ENCODE measurements around the gene NRXN3.

NRXN3 gene

DNA sequence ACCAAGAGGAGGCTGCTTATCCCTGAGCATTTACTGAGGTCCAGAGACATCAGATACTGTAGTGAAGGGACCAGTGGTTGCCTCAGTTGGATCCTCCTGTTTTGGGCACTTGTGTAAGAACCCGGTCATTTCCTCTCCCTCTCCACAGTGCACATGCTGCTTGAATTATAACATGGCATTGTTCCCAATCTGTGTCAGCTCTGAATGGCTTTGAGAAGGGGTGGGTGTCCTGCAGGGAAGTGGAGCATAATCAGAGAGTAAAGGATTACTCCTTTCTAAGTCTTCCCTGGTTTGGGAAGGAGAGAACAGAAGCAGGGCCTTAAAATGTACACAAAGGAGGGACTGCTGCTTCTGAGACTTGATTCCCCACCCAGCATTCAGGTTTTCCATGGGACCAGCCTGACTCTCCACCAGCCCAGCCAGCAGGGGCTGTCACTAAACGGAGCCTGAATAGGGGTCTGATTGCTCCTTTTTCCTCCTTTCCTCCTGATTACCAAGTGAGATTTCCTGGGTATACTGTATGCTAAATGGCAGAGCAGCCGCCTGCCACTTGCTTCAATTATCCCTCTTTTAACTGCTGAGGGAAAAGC, 78.4 kb downstream of the NRXN3 start:
- DNase-seq, result no peak

DNA sequence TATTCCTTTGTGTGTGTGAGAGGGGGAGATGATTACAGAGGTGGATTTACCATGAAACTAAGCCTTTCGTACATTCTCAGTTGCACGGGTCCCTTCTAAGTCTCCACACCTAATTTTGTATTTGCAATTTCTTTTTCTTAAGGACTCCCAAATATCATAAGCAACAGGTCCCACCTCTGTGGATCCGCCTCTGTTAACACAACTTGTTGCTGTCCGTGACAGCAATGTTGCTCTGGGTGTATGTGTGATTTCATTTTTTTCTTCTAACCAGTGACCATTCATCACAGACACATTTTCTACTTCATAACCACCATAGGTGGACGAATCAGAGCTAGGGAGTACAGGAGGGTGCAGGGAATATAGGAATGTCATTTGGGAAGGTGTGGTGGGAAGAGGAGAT, 81.1 kb downstream of the NRXN3 start:
- no peak for DNase-seq

DNA sequence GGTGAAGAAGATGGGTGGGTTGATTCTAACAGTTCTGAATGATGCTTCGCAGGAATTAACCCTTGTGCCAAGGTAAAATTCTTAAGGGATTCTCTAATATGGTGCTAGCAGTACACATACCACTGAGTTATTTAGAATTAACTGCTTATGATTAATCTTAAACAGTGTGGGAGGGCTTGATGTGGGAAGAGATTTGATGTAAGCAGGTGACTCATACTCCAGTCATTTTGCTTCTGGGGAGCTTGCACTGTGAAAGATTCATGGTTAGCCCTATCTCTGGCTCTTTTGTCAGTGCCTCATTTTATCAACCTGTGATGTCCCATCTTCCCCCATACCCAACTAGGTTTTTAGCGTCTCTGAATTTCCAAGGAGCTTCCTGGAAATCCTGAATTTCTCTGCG, 83.8 kb downstream of the NRXN3 start:
- DNase-seq, result no peak

DNA sequence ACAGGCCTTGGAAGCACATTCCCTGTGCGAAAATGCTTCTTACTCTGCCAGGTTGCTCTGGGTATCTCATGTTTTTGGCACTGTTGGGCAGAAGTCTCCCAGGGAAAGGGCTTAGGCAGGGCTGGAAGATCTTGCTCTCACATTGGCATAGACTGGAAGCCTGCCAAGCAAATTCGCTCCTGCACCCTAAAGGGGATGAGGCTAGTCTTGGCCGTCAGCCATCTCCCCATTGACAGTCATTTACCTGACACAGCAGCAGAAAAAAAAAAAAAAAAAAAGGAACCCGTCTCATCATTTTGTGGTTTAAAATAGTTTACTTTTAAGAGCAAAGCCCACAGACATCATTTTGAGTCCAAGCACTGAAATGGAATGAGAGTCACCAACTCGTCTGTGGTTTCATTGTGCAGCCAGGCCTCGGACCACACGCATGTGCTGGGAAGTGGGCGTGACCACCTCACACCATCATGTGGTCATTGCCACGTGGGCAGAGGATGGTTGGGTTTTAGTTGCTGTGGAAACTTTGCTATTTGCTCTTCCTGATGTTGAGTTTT, 84.8 kb downstream of the NRXN3 start:
- peak; percentile 14 for DNase-seq

DNA sequence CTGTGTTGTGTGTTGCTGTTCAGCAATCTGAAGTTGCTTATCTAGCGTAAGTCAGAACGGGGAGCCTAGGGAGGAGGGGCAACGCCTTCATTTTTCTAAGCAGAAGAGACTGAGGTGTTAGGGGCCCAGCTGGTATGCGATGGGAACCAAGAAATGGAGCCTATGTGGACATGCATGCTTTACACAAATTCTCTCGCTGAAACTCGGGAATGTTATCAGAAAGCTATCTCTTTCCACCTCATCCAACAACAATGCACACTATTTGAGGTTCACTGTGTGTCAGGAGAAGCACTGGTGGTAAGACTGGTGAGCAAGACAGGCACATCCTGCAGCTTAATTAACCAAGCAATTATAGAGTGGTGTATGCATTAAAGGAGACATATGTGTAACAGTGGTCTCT, 89.7 kb downstream of the NRXN3 start:
- no peak for DNase-seq

DNA sequence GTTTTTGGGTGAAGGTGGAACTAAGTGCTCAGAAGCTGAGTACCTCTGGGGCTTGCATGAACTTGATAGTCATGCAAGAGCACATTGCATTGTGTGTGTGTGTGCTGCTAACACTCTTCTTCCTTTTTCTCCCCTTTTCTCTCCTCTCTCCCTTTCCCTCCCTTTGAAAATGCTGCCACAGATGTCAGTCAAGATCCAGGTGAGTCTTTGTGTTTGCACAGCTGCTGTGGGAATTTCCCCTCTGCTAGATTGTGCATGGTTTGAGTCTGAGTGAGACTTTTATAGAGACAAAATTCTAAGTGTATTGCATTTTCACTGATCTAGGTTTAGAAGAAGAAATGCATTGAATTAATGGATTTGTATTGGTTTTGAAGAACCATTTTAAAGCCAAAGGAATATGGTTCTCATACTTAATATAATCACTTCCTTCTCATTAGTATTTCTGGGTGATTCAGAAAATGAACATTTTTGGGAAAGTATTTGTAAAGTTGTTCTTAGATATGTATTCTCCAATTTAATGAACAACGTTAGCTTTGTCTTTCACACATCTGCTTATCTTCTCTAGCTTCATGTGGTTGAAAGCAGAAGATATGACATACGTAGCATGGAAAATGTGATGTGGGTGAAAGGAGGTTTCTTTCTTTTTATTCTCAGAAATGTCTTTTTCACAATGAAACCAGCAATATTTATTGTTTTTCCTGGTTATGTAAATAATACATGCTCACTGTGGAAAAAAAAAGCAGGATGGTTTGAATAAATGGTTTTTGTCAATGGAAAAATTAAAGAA, 108.5 kb downstream of the NRXN3 start:
- no peak for DNase-seq

DNA sequence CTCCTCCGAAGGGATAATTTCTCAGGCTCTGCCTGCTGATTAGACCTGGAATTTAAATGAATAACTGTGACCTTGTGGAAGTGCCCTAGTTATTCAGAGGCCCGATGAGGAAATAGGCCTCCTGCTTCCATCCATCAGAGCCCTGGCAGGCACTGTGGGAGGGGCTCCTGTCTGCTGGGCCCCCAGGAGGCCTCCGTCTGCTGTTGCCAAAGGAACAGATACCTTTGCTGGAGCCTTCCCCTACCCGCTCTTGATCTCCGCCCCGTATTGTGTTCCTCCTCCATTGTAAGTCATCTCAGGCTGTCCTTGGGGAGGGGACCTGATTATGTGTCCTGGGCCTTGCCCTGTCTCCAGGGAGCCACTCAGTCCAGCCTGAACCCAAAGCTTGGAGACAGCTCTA, 112.3 kb downstream of the NRXN3 start:
- DNase-seq, result no peak

DNA sequence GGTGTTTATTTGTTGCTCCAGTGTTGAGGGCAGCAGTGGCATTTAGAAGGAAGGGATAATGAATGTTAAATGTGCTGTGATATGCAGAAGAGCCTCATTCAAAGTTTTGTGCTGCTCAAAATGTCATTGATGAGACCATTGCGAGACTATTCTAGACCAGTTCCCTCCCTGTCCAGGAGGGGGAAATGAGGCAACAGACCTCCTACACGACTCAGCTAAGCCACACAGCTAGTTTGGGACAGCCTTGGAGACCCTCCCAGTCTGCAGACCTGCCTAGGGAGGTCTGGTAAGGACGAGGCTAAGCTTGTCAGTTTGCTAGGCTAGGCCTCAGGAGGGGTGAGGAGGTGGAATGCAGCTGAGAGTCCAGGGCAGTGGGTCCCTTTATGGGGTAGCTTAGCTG, 116.0 kb downstream of the NRXN3 start:
- no peak for DNase-seq

DNA sequence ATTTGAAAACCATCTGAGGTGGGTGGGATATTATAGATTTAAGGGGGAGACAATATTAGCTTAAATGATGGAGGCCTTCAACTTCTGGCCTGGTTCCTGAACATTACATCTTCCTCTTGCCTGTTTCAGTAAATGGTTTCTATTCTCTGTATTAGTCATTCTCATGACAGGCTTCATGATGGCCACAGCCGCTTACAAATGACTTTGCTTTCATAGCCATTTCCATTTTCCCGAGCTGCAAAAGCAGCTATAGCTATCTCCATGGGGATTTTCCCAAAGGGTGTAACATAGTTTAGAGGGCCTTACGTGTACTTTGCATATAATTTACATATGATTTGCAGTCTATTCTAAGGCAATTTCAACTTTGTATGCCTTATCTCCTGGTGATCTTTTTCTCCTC, 121.8 kb downstream of the NRXN3 start:
- no peak for DNase-seq

DNA sequence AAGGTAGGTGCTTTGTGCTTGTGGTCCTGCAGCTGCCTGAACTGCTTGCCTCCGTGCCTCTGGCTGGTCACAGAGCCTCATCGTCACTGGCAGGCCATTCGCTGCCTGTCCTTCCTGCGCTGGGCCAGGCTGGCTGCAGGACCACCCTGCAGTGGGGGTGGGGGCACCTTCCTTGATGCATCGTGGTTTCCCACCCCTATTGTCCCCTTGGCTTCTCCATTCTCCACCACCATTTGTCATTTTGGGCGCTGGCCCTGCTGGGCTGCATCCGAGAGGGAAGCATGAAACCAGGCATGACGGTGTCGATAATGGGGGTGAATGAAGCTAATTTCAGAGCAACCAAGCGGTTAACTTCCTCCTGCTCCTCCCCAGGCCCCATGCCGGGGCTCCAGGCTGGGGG, 127.7 kb downstream of the NRXN3 start:
- no peak for DNase-seq

DNA sequence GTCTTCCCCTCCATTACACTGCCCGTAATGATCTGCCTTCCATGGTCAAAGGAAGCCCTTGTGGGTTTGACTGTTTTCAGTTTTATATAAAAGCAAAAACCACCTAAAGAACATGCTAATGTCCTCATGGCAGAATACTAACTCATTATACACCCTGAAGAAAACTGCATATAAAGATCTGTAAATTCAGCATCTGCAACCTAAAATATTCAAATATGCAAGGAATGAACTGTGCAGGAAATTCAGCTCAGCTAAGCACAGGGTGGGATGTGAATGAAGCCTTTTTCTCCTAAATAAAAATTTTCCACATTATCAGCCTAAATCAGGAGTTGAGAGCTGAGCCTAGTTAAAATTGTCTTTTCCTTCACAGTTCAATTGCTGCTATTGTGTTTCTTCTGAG, 128.1 kb downstream of the NRXN3 start:
- no peak for DNase-seq

DNA sequence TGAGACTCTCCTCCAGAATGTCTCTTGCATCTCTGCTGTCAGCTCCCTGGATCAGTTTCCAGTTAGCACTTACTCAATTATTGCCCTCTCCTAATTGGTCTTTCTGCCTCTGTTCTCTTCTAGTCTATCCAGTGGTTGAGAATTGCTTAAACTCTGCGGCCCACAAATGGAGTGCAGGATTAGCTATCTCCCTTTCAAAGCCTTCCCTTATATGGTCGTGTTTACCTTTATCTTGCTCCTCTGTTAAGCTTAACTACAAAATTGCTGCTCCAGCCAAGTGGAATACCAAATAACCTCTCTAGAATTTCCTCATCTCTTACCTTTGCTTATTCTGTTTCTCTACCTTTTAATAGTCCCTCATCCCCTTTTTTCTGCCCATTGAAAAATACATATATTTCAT, 132.7 kb downstream of the NRXN3 start:
- DNase-seq, result no peak

DNA sequence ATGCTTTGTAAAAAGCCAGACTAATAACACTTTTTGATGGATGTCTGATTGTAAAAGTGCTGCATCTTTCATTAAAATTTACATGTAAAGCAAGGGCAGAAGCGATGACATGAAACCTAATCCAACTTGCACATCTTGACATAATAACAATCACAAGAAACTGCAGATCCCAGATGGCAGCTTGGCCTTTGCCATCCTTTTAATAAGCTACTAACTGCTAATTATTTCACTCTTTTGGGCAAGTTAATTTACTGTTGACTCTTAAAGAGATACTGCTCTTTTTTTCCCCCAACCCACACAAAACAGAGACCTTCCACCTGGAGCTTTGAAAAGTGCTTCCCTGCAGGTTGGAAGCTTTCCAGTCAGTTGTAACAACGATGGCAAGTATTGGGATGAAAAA, 137.5 kb downstream of the NRXN3 start:
- DNase-seq, result peak; percentile 82

DNA sequence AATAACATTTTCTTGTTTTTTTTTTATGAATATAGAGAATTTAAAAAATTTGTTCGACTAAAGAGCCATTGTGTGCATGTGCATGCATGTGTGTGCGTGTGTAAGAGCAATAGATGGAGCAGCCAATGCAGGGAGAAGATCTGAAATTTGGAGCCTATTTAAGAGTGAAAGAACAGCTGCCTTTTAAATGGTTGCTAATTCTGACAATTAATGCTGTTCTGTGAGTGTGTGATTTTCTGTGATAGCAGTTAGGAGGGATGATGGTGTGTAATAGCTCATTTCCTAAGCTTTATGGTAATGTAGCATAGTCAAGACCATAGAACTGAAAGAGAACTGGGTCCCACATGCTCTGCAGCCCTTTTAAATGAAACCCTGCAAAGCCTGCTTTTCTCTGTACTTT, 137.9 kb downstream of the NRXN3 start:
- DNase-seq, result peak; percentile 78

DNA sequence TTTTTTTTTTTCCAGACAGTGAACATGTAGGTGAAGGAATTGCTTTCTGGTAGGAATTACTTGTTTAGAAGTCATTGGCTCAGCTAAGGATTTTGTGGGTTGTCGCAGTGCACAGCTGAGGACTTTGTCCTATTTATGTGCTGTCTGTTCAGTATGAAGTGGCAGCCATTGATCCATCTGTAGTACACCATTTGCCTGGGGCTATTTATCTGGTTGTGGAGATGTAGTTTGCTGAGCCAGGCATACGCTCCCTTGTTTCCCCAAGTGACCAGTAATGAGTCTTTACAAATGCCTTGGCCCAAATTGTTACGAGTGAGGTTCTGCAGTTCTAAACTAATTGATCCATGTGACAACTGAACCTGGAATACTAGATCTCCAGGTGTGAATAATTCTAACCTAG, 140.1 kb downstream of the NRXN3 start:
- peak; percentile 25 for DNase-seq

DNA sequence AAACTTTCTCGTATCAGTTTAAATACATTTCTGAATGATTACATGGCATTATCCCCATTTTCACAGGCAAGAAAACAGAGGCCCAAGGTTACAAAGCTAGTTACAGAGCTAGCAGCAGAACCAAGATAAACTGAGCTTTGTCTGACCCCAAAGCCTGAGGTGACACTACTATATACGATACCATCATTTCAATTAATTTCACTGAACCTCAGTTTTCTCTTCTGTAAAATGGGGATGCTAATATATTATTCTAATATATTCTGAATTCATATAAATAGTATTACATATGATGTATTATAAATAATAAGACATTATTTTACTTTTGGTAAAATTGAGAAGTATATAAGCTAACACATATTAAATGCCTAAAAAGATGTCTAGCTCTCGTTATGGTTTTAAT, 143.3 kb downstream of the NRXN3 start:
- no peak for DNase-seq

DNA sequence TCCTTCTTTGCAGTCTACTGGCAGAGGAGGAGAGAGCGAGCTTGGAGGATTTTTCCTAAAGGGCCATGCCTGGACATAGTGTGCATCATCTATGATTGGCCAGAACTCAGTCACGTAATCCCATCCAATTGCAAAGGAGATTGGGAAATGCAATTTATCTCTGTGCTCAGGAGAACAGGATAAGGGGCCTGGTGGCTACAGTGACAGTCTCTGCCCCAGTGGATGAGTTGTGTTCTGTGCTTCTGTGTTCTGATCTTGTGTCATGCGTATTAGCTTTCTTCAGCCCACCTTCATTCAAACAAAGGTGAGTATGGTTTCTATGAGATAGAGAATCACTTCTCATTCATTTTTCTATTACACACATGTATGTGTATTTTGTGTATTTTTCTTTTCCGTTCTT, 144.3 kb downstream of the NRXN3 start:
- DNase-seq, result no peak

DNA sequence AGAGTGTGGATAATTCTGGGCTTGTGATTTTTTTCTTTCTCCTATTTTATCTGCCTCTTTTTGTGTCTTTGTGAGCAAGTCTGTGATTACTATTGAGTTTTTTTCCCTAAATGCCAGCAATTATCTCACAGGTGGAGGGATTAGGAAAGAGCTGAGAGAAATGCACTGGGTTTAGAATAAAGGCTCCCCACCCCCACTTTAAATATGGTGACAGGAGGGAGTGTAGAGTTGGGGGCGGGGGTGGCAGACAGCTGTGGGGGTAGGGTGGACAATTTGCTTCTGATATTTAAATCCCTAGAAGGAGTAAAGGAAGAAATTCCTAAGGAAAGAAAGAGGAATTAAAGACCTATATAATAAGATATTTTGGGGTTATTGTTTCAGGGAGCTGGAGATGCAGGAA, 145.9 kb downstream of the NRXN3 start:
- DNase-seq, result no peak

DNA sequence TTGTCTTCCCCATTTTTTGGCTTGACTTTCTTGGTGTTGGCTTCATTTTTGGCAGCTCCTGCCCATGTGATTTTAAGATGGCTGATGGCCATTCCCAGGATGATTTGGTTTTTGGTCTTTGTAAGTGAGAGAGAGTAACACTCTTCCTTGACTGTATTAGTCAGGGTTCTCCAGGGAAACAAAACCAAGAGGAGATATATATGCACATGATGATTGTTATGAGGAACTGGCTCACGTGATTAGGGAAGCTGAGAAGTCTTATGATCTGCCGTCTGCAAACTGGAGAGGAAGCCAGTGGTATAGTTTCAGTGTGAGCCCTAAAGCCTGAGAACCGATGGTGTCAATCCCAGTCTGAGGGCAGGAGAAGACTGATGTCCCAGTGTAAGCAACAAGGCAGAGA, 146.6 kb downstream of the NRXN3 start:
- DNase-seq, result no peak

DNA sequence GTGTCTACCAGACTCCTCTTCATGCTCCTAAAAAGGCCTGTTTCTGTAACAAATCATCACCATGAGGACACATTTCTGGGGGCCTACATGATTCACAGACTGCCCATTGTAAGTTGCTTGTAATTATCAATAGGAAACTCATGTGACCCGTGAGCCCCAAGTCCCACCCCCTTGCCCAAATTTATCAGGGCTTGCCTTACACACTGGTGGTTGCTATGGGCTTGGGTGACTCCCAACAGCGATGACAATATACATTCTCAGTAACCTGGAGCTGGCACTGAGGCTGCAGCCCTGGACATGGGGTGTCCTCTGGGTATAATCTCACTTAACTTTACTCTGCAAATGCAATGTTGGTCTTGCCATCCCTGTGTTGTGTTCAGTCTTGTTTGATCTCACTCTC, 149.2 kb downstream of the NRXN3 start:
- DNase-seq, result no peak

DNA sequence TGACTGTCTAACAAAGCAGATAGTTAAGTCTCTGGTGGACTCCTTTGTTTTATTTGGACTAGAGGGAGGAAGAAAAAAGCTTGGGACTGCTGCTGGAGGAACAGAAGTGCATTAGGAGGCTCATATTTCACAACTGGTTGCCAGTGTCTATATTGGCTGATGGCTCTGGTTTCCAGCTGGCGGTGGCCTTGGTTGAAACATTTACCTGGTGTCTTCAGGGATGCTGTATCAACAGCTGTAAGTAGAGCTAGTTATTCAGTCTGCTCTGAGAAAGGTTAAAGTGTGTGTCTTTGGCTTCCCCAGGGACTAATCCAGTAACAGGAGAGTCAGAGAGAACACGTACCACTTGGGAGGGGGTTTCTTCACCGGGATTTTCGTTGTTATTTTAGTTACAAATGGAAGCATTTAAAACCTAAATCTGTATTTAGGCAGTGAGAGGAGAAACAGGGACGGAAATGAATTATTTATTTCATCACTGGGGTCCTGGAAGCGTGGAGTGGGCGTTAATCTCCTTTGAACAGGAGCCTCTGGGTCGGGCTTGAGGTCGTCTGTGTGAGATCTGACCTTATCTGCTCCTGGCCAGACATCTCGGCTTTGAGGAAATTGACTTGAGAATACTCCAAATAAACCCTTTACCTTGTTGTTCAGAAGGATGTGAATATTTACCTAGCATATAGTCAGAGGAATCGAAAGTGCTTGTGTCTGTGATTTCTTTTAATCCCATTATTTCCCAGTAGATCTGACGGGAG, 149.9 kb downstream of the NRXN3 start:
- peak; percentile 92 for DNase-seq

DNA sequence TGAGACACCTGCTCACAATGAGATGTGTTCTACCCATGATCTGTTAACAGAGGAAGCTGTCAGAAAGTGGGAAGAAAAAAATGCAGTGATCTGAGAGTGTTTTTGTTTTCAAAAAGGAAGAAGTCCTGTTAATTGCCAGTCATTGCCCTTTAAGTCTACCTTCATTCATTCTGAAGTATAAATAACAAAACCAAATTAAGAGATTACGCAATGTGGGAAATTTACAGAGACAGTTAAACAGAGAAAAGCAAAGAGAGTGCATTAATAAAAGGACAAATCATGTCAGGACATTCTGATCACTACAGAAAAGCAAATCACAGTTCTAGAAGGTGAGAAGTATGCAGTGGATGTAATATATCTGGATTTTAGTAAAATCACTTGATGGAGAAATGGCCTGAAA, 154.2 kb downstream of the NRXN3 start:
- no peak for DNase-seq

DNA sequence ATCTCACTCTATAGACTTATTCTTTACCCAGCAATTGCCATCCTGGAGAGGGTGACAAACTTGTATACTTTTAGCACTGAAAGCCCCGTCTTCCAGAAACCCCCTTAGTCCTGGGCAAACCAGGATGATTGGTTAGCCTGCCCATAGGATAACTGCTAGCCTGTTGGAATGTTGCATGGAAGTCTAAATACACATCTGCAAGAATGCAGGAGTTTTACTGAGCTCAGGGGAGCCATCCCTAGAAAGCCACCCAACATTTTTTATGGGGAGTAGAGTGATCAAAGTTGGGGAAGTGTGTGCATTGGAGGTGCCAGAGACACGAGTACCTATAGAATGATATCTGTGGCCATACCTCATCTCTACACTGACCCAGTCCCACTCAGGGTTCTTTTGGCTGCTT, 155.7 kb downstream of the NRXN3 start:
- no peak for DNase-seq

Measured in NCI-H1436 treated with DMSO at 0.1 percent for 48 hours (cell line).